ENCODE measurements around the gene RNH1.

DNA sequence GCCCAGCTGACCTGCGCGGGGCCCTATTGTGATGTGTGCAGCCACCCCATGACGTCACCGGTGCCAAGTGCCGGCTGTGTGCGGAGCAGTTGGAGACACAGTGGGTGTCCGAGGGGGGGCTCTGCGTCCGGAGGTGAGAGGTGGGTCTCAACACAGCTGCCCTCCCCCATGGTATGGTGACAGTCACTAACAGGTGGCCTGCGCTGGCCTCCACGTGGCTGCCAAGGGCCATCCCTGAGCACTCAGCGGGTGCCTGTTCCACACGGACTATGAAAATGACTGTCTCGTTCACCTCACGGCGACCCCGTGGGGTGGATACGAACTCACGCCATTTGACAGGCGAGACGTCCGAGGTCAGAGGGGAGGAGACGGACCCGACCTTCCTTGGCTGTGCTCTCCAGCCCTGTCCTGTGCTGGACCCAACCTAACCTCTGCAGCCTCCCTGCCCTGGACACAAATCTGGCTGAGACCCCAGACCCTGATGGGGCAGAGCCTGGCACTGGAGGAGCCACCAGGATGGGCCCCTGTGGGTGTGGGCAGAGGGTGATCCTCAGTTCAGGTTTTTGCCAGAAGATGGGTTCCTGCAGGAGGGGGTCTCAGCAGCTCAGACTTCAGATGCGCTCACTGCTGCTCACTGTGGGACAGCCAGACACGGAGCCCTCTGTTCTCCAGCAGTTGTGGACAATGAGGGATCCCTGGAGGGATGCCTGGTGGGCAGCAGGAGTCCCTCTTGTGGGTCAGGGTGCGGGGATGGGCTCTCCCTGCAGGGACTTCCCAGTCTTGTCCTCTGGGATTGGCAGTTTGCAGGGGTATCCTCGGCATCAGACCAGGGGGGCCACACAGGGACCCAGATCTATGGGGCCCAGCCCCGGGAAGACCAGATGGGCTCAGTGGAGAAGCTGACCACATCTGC lies 22.0 kb upstream of the RNH1 start:
- TF ChIP-seq, protein P1, sequence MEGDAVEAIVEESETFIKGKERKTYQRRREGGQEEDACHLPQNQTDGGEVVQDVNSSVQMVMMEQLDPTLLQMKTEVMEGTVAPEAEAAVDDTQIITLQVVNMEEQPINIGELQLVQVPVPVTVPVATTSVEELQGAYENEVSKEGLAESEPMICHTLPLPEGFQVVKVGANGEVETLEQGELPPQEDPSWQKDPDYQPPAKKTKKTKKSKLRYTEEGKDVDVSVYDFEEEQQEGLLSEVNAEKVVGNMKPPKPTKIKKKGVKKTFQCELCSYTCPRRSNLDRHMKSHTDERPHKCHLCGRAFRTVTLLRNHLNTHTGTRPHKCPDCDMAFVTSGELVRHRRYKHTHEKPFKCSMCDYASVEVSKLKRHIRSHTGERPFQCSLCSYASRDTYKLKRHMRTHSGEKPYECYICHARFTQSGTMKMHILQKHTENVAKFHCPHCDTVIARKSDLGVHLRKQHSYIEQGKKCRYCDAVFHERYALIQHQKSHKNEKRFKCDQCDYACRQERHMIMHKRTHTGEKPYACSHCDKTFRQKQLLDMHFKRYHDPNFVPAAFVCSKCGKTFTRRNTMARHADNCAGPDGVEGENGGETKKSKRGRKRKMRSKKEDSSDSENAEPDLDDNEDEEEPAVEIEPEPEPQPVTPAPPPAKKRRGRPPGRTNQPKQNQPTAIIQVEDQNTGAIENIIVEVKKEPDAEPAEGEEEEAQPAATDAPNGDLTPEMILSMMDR (IDR thresholded peaks at IDR 0.05), result no peak
- TF ChIP-seq NFYB (CRISPR knock-in tag; conservative IDR thresholded peaks at IDR 0.05; ENCODE audit: low read depth) (no peak; the same call in 1 of the 2 replicates), GABPB1 (CRISPR knock-in tag; IDR thresholded peaks at IDR 0.05) (no peak), ZNF138 (CRISPR knock-in tag; conservative IDR thresholded peaks at IDR 0.05) (no peak), ZNF416 (CRISPR knock-in tag; IDR thresholded peaks at IDR 0.05) (no peak), ZNF121 (CRISPR knock-in tag; IDR thresholded peaks at IDR 0.05) (no peak), ESRRA (CRISPR knock-in tag; IDR thresholded peaks at IDR 0.05; ENCODE audit: borderline replicate concordance) (no peak)
